COLO829 (cell line): ENCODE data around the gene RCBTB2.

Experiments used
- DNase-seq: peaks from one replicate; pipeline ENCODE4 v3.0.0; 2012; ENCODE audit warnings: low spot score

Gene RCBTB2

GRCh38 chr13:48532506-48533499 lies at the start of gene RCBTB2:
Gene RCBTB2 (minus strand): TSS chr13:48533080. CDS start chr13:48521939, 11,141 bp downstream.
- peak; percentile 100 for DNase-seq

- DNase-seq: no peak
Observed at GRCh38 chr13:48582084-48582483, 49.2 kb upstream of the RCBTB2 start.

- peak; percentile 48 for DNase-seq
Observed at GRCh38 chr13:48580896-48581295, 48.0 kb upstream of the RCBTB2 start.

GRCh38 chr13:48580185-48580803 lies 47.4 kb upstream of the RCBTB2 start:
- peak; percentile 51 for DNase-seq

GRCh38 chr13:48579919-48580180 lies 47.0 kb upstream of the RCBTB2 start:
- DNase-seq: peak; percentile 47

- DNase-seq: no peak
Observed at GRCh38 chr13:48579165-48579918, 46.5 kb upstream of the RCBTB2 start.

- no peak for DNase-seq
Observed at GRCh38 chr13:48578516-48579164, 45.8 kb upstream of the RCBTB2 start.

- no peak for DNase-seq
Observed at GRCh38 chr13:48576448-48577010, 43.6 kb upstream of the RCBTB2 start.

- DNase-seq: no peak
Observed at GRCh38 chr13:48575031-48575430, 42.2 kb upstream of the RCBTB2 start.

GRCh38 chr13:48574041-48574796 lies 41.3 kb upstream of the RCBTB2 start:
- no peak for DNase-seq

- DNase-seq: no peak
Observed at GRCh38 chr13:48573213-48574007, 40.5 kb upstream of the RCBTB2 start.

- no peak for DNase-seq
Observed at GRCh38 chr13:48571126-48571913, 38.4 kb upstream of the RCBTB2 start.

- no peak for DNase-seq
Observed at GRCh38 chr13:48570216-48570828, 37.4 kb upstream of the RCBTB2 start.

GRCh38 chr13:48569104-48569666 lies 36.3 kb upstream of the RCBTB2 start:
- DNase-seq: no peak

- no peak for DNase-seq
Observed at GRCh38 chr13:48568370-48569103, 35.7 kb upstream of the RCBTB2 start.

- DNase-seq: no peak
Observed at GRCh38 chr13:48567515-48568369, 34.9 kb upstream of the RCBTB2 start.

GRCh38 chr13:48564056-48564455 lies 31.2 kb upstream of the RCBTB2 start:
- peak; percentile 89 for DNase-seq
